Suppressor macrophage treated with lipopolysaccharide for 4 hours (primary cell): Measurements from ENCODE around the gene TCL1B.
"Not testable (repeated sequence)": the region's sequence is repeated elsewhere in the genome, so short reads cannot be mapped to it uniquely, and the experiment has no call there.

ENCODE experiments used
- DNase-seq: peaks from one replicate; pipeline ENCODE4 v3.0.0-alpha.2; 2020

TCL1B gene, protein sequence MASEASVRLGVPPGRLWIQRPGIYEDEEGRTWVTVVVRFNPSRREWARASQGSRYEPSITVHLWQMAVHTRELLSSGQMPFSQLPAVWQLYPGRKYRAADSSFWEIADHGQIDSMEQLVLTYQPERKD

DNA sequence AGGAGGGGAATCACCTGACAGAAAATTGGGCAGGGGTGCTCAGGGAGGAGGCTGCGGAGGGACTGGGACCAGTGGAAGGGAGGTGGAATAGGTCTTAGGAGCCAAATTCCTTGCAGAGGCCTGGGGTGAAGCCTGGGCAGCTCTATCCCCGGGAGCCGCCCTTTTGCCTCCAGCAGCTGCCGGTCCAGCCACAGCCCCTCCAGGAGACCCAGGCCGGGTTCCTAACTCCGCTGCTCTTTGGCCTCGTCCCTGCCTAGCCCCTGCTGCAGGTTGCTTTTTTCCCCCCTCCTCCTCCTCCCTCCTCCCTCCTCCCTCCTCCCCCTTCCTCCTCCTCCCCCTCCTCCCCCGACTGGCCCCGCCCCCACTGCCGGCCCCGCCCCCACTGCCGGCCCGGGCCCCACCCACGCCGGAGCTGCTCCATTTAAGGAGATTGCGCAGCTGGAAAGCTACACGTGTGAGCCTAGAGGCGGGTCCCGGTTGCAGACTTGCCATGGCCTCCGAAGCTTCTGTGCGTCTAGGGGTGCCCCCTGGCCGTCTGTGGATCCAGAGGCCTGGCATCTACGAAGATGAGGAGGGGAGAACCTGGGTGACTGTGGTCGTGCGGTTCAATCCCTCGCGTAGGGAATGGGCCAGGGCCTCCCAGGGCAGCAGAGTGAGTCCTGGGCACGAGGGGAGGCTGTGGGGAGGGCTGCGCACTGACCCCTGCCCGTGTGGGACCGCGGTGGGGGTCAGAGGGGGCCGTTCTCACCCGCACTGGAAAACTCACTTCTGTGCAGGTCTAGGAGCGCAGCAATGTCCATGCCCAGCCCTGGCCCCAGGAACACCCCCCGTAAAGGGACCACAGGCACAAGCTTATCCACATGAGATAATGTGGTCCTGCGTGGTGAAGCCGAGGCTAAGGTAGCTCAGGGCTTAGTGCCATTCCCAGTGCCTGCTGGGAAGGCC is at the start of gene TCL1B:
TSS of gene TCL1B (plus strand) at position 449 of the 945 bp plus-strand sequence. CDS start at position 491, 42 bp downstream.
- DNase-seq: no peak

DNA sequence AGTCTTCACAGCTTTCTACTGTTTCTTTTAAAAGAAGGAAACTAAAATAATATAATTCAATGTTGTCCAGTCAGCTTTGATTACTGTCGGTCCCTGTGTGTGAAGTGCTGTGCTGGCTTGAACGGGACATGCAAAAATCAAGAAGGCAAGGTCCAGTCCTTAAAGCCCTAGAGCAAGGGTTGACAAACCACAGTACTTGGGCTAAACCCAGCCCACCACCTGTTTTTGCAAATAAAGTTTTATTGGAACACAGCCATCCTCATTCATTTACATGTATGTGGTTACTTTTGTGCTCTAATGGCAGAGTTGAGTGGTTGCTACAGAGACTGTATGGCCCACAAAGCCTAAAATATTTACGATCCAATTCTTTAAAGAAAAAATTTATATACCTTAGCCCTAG is 41.2 kb upstream of the TCL1B start:
- DNase-seq: no peak

DNA sequence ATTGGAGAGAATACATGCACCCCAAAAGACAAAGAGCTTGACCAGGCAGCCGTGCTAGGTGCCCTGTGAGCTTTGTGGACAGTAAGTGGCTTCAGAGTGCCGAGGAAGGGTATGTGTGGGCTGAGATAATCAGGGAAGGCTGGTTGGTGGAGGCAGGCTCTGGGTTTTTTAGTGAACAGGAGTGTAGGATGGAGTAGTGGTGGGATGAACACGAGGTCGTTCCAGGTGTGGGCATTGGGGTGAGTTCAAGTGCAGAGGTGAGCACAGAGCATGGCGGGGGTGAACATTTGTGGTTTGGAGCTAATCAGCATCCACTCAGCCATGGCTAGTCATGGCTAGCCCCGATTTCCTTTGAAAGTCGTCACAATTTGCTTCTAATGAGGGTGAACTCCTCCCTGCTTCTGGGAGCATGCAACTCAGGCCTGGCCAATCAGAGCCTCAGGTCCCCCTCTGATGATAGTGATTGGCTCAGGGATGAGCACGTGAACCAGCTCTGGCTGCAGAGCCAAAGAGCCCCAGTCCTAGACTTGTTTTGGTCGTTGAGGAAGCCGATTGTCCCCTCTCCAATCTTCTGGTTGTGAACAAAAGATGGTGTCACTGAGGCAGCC is 40.7 kb upstream of the TCL1B start:
- no peak for DNase-seq

DNA sequence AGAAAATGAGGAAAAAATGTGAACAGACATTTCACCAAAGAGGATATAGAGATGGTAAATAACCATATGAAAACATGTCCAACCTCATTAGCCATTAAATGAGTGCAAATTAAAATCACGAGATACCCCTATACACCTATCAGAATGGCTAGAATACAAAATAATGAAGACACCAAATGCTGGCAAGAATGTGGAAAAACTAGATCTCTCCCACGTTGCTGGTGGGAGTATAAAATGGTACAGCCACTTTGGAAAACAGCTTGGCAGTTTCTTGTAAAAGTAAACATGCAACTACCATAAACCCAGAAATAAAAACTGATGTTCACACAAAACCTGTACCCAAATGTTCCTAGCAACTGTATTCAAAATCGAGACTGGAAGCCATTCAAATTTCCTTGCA is 38.3 kb upstream of the TCL1B start:
- no peak for DNase-seq

DNA sequence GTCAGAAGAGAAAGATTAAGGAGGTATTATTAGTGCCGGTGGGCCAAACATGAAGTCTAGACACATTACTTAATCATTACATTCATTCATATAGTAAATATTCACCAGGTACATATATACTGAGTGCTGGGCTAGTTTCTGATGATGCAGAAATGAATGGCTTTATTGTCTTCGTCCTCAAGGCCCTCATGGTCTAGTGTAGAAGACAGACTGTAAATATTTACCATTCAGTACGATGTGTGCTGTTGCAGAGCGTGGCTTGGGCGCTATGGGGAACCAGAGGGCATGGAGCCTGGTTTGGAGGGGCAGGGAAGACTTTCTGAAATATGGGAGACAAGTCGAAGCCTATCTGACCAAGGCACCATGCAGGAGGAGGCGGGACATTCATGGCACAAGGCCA is 37.0 kb upstream of the TCL1B start:
- no peak for DNase-seq

DNA sequence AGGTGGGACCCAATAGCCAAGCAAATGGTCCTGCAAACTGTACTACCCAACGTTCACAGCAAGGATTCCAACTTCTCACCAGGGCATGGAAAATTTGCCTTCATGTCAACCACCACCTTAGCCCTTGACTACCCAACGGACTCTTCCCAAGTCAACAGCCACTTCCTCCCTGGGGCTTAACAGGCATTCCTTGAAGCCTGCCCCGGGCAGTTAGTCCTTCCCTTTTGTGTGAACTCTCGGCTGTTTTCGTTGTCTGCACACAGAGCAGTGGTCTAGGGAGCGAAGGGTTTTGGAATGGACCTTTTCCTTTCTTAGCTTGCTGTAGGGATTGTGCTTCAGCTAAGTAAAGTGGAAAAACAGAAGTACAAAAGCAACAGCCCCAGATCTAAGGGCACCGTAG is 35.2 kb upstream of the TCL1B start:
- no peak for DNase-seq

DNA sequence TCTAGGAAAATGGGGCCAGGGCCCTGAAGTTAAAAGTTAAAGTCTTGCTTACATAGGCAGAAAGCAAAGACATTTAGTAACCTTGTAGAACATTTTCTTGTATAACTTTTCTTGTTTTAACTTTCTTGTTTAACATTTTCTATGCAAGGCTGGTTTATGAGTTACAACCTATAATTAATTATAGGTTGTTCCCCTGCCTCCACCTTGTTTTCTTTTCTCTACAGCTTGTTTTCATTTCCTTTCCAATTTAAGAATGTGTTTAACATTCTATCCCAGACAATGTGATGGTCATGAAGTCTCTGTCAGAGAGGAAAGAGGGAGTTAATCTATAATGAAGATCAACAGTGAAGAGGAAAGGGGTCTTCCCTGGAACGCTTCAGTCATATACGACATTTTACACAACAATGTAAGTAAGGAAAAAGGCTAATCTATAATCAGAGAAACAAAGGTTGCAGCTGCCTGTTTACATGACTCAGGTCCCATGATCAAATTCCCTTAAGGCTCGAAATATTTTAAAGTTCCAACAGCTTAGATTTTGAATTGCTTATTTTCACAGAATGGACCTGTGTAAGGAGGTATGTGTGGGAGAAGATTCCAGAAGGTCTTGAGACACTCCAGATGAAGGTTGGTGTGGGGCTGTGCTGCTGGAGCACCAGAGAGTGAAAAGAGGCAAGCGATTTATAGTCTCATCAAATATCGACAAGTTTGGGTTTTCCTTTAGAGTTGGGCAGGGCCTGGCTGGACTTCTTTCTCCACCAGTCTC is 34.2 kb upstream of the TCL1B start:
- DNase-seq: no peak

DNA sequence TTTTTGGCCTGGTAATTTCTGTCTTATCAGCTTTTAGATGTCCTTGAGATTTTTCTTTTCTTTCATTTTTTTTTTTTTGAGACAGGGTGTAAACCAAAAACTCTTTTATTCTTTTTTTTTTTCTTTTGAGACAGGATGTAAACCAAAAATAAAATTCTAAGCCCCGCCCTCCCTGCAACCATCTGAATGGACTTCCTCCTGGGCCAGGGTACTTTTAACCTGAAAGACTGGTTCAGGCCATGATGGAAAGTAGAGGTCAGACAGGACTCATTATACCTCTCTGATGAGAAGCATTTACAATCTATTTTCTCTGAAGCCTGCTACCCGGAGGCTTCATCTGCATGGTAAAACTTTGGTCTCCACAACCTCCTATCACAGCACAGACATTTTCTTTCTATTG is 33.5 kb upstream of the TCL1B start:
- no peak for DNase-seq

DNA sequence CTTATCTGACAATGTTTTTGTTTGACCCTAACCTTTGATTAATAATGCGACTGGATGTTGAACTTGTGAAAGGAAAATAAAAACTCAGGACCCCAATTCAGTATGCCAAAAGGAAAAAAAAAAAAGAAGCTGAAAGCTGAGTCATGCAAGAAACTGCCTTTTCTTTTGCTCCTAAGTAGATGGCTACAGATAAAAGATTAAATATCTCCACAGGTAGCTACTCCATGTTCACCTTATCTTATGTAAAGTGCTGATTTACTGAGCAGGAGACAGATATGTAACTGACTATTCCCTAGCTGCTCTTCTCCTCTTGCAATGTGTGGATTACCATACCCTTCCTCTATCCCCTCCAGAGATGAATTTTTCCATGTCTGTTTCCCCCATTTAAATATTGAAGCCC is 30.8 kb upstream of the TCL1B start:
- DNase-seq: no peak

DNA sequence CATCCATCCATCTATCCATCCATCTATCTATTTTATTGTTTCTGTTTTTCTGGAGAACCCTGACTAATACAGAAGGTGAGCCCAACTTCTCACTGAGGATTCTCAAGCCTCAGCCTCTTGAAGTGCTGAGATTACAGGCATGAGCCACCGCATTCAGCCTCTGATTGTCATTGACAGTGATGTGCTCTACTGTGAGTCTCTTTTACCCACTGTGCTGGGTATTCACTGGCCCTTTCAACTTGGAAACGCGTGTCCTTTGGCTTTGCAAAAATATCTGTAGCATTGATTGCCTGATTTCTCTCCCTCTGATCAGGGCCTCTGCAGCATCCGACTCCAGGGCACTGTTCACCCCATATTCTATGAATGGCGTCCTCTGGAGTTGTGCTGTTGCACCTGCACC is 29.6 kb upstream of the TCL1B start:
- DNase-seq: no peak

DNA sequence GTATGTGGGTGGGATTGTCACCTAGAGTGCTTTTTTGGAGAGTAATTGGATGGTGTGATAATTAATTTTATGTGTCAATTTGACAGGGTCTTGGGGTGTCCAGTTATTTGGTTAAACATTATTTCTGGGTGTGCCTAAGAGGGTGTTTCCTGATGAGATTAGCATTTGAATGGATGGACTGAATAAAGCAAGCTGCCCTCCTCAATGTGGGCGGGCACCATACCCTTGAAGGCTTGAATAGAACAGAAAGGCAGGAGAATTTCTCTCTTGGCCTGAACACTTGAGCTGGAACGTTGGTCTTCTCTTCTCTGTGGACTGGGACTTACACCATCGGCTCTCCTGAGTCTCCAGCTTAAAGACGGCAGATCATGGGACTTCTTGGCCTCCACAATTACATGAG is 28.8 kb upstream of the TCL1B start:
- DNase-seq: no peak

DNA sequence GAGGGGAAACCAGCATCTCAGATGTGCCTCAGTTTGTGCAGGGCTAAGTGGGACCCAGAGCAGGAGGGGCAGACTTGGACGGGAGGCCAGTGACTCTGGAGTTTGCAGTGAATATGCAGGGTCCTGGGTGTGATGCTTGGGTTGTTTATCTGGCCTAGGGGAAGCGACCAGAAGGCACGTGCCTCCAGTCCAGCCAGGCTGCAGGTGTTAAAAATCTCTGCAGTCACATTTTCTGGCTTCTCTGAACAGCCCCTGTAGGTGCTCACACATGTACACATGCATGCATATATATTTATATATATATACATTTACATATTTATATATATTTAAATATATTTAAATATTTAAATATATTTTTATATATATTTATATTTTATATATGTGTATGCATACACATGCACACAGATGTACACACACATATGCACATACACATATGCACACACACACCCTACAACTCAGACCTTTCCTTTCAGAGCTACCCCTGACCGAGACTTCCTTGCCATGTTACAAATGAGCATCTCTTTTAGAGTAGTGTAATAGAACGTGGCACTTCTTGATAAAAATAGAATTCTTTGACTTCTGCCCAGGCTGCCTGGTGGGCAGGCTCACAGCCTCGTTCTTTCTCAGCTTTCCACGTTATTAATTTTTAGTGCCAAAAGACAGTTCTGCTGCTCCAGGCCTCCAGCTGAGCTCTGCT is 26.8 kb upstream of the TCL1B start:
- DNase-seq: no peak

DNA sequence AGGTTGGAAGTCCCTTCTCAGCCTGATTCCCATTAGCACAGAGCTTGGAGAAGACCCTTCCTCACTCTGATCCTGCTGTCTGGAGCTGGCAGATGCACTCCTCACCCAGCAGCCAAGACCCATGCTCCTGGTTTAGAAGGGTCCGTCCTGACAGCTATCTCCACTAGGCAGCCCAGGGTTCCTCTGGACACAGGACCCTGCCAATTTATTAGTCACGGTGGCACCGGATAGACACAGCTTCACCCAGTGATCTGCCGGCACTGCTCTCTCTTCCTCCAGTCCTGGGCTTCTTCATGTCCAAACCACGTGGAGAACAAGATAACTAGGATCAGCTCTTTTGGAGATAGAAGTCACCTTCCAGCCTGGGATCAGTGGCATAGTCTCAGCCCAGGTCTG is 26.2 kb upstream of the TCL1B start:
- no peak for DNase-seq

DNA sequence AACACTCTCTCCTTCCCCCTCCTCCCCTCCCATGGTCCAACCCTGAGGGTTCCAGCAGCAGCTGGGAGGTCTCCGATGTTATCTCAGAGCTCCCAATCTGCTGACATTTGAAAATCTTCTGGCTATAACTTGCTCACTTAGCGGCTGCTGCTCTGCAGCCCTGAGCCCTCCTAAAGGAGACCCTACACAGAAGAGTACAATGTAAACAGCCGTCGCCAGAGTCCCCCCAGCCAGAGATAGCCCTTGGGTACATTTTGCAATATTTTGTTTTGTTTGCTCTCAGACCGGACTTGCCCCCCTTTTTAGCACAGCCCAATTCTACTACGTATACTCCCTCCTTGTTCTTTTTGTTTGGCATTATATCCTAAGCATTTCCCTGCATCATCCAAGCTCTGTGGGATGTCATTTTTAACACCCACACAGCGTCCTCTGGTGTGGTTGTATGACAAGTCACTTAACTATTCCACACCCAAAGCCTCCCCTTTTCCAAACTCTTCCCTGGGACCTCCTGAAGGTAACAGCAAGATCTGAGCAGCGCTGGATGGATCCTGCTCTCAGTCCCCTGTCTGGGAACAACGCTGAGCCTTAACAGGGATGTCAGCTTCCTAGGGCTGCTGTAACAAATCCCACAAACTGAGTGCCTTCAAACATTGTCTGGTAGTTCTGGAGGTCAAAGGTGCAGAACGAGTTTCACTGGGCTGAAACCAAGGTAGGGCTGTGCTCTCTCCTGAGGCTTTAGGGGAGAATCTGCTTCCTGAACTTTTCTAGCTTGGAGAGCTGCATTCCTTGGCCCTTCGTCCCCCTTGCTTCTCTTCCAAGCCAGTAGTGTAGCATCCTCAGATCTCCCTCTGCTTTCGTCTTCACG is 25.3 kb upstream of the TCL1B start:
- DNase-seq: no peak

DNA sequence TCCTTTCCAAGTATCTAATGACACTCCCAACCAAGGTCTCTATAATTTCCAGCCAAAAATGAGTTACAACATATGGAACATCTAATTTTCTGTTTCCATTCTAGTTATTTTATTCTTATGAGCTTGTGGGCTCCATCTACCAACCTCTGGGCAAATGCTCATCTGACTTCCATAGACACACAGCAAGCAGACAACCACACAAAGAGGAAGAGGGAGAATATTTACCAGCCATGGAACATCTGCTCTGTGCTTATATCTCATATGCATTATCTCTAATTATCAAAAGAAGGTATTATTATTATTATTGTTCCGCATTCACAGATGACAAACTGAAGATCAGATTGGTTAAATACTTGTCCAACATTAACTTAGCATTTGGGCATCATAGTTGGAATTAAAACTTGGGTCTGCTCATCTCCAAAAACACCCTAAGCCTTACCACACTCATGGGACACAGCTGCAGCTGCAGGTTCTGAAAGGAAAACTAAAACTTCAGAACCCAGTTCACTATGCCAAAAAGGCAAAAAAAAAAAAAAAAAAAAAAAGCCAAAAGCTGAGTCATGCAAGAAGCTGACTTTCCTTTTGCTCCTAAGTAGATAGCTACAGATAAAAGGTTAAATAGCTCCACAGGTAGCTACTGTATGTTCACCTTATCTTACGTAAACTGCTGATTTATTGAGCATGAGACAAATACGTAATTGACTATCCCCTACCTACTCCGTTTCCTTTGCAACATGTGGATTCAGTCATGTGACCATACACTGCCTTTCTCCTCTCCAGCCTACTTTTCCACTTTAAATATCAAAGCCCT is 23.6 kb upstream of the TCL1B start:
- peak; percentile 8 for DNase-seq

DNA sequence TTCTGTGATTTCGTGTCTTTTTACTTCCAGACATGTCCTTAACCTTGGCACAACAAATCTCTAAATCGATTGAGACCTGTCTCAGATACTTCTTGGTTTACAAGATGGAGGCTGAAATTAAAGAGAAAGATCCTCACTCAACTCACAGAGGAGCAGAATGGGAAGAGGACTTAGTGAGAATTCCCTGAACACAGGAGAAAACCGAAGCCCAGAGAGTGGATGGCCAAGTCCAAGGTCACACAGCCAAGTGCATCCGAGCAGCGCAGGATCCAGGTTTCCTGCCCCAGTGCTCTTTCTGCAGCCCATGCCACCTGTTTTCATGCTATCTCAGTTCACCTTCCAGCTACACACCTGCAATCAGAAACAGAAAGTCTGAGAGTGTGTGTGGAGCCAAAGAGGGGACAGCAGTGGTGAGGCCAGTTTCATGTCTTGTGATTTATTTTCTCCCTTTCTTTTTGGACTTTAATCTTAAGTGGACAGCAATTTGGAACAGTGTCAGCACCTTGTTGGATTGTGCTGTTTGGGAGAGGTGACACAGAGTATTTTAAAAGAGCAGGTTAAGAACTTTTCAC is 22.9 kb upstream of the TCL1B start:
- no peak for DNase-seq

DNA sequence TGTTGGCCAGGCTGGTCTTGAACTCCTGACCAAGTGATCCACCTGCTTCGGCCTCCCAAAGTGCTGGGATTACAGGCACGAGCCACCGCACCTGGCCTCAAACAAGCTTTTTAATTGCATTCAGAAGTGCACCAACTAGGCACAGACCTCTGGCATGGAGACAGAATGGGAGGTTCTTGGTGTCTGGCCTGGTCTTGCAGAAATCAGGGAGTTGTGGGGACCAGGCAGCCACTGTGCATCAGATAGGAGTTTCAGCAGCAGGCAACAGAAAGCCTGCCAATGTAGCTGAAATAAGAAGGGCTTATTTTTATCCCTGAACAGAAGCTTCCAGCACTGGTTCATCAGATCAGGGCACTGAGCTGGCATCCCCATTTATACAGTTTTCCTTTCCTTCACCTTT is 22.2 kb upstream of the TCL1B start:
- DNase-seq: no peak

DNA sequence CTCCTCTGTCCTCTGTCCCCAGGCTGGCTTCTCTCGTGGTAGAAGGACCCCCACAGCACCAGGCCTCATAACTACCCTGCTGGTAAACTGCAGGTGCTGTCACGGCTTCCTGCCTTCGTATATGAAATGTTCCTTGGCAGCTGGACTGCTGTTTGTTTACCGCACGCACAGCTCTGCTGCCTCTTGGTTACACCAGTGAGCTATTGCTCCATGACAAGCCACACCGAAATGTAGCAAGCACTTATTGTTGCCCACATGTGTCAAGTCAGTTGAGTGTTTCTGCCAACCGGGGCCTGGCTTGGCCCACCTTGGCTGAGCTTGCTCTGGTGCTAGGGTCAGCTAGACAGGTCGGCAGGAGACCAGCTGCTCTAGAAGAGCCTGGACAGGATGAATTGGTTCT is 21.7 kb upstream of the TCL1B start:
- no peak for DNase-seq

DNA sequence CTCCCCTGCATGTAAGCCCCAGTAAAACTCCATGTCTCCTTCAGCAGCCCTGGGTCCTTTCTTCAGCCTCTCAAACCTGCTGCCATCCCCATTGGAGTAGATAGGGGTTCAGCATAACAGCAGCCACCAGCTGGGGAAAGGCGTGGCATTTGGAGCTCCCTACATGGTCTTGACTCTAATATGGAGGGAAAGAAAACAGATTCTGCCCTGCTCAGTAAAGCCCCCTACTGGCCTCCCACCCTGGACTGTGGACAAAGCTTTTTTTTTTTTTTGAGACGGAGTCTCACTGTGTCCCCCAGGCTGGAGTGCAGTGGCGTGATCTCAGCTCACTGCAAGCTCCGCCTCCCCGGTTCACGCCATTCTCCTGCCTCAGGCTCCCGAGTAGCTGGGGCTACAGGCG is 20.7 kb upstream of the TCL1B start:
- not testable (repeated sequence) for DNase-seq

DNA sequence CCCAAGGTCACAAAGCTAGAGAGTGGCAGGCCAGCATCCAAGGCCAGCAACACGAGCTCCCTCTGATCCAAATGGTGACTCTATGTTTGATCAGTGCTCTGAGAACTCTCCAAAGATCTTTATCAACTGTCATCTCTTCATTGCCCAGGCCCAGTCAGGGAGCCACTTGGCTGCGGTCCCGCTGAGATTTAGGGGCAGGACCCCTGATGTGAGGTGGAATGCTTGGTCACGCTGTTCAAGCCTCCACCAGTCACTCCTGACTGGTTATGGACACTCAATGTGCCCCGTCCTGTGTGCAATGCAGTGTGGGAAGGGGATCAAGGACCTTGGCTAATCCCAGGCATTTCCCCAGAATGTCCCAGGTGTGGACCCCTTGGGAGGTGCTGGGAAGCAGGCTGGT is 19.8 kb upstream of the TCL1B start:
- no peak for DNase-seq
